Neuron (in vitro differentiated cells): ENCODE results near the gene SLC27A3.

Experiments used
- H2AFZ ChIP-seq: one replicate; pipeline ENCODE4 v1.6.1; 2013; ENCODE audit warnings: low read depth, mild to moderate bottlenecking, inconsistent platforms, low read length, moderate library complexity
- H3K27me3 ChIP-seq: one replicate; pipeline ENCODE4 v1.6.1; 2013; ENCODE audit warnings: low read length; ENCODE audit not compliant: insufficient read depth
- H3K36me3 ChIP-seq: one replicate; pipeline ENCODE4 v1.6.1; 2013; ENCODE audit warnings: low read length; ENCODE audit not compliant: insufficient read depth
- H3K4me1 ChIP-seq: one replicate; pipeline ENCODE4 v1.6.1; 2013; ENCODE audit warnings: low read length; ENCODE audit not compliant: insufficient read depth
- H3K4me3 ChIP-seq: 2 replicates; pipeline ENCODE4 v1.5.1; 2013; ENCODE audit warnings: mild to moderate bottlenecking, low read length, moderate library complexity
- H3K9me3 ChIP-seq: one replicate; pipeline ENCODE4 v1.6.1; 2013; ENCODE audit warnings: low read length

SLC27A3 gene

DNA sequence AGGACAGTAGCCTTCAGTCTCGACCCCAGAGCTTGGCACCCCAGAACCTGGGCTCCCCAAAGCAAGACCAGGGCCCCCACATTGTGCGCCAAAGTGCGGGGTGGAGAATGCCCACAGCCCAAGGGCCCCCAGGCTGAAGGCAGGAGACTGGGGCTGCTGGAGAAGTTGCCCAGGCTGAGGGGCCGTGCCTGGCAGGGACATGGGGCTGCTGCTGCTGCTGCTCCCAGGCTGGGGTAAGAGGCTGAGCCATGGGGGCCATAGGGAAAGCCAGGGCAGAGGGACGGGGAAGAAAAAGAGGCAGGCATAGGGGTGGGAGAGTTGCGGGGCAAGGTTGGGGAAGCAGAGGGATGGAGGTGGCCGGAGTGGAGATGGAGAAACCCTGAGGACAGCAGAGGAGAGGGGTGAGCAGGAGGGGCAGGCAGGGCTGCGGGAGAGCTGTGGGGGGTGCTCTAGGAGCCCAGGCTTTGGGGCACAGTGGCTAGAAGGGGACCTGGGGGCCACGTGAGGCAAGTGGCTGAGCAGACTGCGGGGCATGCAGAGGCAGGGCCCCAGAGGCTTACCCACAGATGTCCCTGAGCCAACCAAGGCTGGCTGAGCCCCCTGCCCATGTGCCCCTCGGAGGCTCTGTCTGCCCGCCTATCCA is 18.9 kb downstream of the SLC27A3 start:
- H3K4me3 ChIP-seq: peak overlapping the region; percentile 85
- H3K9me3 ChIP-seq: no peaks in the 10 kb centered on the region
- H2AFZ ChIP-seq: no peak overlapping the region
- H3K4me1 ChIP-seq: peaks cover 70% of the 10 kb centered on the region
- H3K36me3 ChIP-seq: peaks cover 31% of the 10 kb centered on the region
- no peaks in the 10 kb centered on the region for H3K27me3 ChIP-seq

DNA sequence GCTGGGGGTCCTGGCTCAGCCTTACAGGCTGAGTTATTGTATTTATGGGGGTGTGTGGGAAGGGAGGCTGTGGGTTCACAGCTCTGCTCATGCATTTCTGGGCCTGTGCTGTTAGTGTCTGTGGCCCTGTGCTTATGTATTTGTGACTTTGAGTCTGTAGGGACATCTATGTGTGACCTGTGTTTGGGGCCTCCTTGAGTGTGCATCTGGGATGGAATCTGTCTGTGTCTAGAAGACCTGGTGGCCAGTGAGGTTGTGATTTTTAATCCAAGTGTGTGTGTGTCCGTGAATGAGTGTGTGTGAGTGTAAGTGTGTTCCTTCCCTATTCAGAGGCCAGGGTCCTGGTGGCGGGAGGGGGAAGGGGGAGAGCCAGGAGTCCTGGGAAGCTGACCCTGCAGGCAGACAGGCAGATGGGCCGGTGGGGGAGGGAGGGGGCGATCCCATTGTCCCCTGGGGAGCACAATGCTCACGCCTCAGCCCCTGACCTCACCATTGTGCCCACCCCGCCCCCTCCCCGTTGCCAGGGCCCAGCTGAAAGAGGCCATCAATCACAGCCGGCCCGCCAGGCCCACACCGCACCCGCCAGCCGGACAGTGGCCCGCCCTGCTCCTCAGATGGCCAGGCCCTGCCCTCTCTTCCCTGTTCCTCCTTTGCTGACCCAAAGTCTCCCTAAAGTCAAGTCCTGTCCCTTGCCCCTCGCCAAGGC is 19.6 kb downstream of the SLC27A3 start:
- H3K4me3 ChIP-seq: peak overlapping the region; percentile 85

DNA sequence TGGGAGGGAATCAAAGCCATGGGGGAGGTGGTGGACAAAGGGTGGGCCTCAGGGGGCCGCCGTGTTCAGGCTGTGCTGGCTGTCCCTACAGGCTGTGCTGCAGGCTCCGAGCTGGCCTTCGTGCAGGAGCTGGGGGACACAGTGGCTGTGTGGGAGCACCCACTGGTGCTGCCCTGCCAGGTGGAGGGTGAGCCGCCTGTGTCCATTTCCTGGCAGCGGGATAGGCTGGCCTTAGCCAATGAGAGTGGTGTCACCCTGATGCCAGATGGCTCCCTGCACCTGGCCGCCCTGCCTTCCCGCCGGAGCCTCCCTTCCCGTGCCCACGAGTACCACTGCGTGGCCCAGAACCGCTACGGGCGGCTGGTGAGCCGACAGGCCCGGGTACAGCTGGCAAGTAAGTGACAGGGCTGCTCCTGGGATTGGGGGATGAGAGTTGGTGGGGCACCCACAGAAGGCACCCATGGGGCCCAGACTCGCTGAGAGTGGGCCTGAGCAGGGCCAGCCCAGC is 20.2 kb downstream of the SLC27A3 start:
- H3K36me3 ChIP-seq: peaks cover 43% of the 10 kb centered on the region
- peak overlapping the region; percentile 85 for H3K4me3 ChIP-seq
- H3K4me1 ChIP-seq: peaks cover 68% of the 10 kb centered on the region
- H3K27me3 ChIP-seq: no peaks in the 10 kb centered on the region
- no peaks in the 10 kb centered on the region for H3K9me3 ChIP-seq
- no peak overlapping the region for H2AFZ ChIP-seq

More for the DNA sequence above, 19.6 kb downstream of the SLC27A3 start:
- no peaks in the 10 kb centered on the region for H3K27me3 ChIP-seq
- H2AFZ ChIP-seq: no peak overlapping the region
- peaks cover 70% of the 10 kb centered on the region for H3K4me1 ChIP-seq
- no peaks in the 10 kb centered on the region for H3K9me3 ChIP-seq
- H3K36me3 ChIP-seq: peaks cover 38% of the 10 kb centered on the region

DNA sequence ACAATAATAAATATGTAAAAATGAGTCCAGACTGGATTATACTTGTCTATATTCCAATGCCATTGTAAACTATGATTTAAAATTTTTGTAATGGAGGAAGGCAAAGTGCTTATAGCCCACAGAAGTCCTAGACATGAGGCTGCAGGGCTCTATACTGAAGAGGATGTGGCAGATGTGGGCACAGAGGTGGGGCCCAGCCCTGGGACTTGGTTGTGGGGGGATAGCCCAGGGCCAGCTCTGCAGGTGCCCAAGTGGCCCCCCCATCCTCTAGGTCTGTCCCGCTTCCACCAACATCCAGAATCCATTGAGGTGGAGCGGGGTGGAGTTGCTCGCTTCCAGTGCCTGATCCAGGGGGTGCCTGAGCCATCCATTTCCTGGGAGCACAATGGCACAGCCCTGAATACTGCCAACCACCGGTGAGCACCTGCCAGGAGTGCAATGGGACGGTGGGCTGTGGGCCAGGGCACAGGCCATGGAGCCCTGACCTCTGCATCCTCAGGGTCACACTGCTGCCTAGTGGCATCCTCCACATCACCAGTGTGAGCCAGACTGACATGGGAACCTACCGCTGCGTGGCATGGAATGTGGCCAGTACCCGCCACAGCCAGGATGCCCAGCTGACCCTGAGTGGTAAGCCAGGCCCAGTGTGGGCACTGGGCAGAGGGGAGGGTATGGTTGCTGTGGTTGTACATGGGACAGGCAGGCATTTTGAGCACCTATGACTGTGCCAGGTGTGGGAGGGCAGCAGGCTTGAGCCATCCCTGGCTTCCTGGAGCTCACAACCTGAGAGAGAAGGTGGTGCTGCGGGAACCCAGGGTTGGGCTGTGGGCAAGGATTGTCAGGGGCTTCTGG is 21.0 kb downstream of the SLC27A3 start:
- H3K9me3 ChIP-seq: no peaks in the 10 kb centered on the region
- H3K4me1 ChIP-seq: peaks cover 62% of the 10 kb centered on the region
- H2AFZ ChIP-seq: no peak overlapping the region
- H3K4me3 ChIP-seq: peak overlapping the region; percentile 85
- peaks cover 51% of the 10 kb centered on the region for H3K36me3 ChIP-seq
- H3K27me3 ChIP-seq: no peaks in the 10 kb centered on the region

DNA sequence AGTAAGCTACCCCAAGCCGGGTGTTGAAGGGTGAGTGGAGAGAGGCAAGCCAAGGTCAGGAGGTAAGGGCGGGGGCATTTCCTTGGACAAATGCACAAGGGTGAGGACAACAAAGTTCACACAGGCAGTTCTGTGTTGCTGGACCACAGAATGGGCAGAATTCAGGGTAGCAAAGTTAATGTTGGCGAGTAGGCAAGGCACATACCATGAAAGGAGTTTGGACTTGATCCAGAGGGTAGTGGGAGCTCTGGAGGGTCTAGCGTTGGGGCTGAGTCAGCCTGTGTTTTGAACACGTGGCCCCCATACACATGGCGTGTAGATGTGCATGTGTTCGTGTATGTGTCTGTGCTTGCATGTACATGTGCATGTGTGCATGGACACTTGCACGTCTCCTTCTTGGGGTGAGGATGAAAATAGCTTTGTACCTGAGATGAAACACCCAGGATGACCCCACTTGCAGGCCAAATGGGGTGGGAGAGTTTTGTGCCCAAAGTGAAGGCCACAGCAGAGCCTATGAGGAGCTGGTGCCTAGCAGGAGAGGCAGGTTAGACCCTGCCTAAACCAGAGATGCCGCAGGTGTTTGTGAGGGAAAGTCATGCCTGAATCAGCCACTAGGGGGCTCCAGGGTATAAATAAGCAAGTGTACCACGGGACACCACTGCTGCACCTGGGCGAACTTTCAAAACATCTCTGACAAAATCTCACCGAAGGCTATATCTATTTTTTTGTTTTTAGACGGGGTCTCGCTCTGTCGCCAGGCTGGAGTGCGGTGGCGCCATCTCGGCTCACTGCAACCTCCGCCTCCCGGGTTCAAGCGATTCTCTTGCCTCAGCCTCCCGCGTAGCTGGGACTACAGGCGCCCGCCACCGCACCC is 21.8 kb downstream of the SLC27A3 start:
- H3K4me3 ChIP-seq: peak overlapping the region; percentile 2
- no peak overlapping the region for H2AFZ ChIP-seq
- H3K27me3 ChIP-seq: no peaks in the 10 kb centered on the region
- H3K4me1 ChIP-seq: peaks cover 57% of the 10 kb centered on the region
- H3K36me3 ChIP-seq: peaks cover 60% of the 10 kb centered on the region
- H3K9me3 ChIP-seq: no peaks in the 10 kb centered on the region

DNA sequence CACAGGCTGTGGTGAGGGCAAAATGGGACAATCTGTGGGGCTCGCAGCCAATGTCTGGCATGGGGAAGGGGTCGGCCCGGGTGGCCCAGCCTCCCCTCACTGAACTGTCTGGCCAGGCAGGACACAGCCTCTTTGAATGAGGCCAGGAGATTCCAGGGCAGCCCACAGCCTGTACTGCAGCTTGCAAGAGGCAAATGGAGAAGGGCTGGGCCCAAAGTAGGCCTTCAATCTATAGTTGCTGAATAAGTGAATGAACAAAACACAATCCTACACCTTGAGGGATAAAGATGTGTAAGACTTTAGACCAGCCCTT is 23.2 kb downstream of the SLC27A3 start:
- Histone ChIP-seq H2AFZ (no peak overlapping the region), H3K36me3 (peaks cover 71% of the 10 kb centered on the region), H3K27me3 (no peaks in the 10 kb centered on the region), H3K9me3 (no peaks in the 10 kb centered on the region), H3K4me1 (peaks cover 44% of the 10 kb centered on the region), H3K4me3 (no peak overlapping the region)

DNA sequence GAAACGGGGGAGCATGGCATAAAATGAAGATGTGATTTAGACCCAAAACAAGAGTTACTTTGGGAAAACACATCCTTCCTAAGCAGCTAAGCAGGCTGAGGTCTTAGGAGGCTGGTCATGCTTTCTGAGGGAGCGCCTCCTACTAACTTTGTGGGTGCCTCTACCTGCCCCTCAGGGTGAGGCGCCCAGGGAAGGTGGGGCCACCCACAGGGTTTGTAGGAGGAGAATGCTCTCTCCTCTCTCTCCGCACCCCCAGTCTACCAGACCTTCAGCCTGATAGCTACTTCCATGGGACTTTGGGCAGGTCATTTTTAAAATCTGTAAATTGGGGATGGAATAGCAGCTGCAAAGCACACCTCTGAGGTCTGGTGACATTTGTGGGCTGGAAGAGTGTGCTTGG is 23.8 kb downstream of the SLC27A3 start:
- H3K36me3 ChIP-seq: peaks cover 71% of the 10 kb centered on the region
- peaks cover 38% of the 10 kb centered on the region for H3K4me1 ChIP-seq
- no peaks in the 10 kb centered on the region for H3K27me3 ChIP-seq
- no peaks in the 10 kb centered on the region for H3K9me3 ChIP-seq
- H2AFZ ChIP-seq: no peak overlapping the region
- no peak overlapping the region for H3K4me3 ChIP-seq

DNA sequence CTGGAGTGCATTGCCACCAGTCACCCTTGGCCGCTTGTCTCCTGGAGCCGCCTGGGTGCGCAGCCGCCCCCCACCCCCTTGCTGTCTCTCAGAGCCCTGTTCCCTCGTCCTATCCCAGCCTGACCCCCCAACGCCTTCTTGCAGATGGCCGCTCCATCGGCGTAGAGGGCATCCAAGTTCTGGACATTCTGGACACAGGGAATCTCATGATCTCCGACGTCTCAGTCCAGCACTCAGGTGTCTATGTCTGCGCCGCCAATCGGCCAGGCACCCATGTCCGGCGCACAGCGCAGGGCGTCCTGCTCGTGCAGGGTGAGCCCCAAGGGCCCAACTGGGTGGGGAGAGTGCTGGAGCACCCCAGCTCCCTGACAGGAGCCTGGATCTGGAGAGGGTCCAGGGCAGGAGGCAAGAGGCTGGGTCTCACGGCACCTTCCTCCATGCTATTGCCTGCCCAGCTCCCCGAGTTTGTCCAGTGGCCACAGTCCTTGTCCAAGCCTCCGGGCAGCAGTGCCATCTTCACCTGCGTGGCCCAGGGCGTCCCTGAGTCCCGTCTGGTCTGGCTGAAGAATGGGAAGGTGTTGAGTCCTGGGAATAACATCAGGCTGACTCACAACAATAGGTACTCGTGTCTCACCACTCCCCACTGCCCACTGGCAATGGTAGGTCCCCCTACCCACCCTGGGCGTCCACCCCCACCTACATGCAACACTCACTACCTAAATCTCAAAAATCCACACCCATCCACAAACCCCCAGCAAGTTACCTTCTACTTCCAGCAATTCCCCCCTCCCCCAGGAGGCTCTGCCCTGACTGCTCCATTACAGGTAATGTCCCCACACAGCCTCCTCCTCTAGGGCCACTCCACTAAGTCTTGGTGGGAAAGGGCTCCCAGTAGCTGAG is 24.6 kb downstream of the SLC27A3 start:
- Histone ChIP-seq H3K36me3 (peaks cover 71% of the 10 kb centered on the region), H3K27me3 (no peaks in the 10 kb centered on the region), H3K4me3 (no peak overlapping the region), H2AFZ (no peak overlapping the region), H3K9me3 (no peaks in the 10 kb centered on the region), H3K4me1 (peaks cover 31% of the 10 kb centered on the region)

DNA sequence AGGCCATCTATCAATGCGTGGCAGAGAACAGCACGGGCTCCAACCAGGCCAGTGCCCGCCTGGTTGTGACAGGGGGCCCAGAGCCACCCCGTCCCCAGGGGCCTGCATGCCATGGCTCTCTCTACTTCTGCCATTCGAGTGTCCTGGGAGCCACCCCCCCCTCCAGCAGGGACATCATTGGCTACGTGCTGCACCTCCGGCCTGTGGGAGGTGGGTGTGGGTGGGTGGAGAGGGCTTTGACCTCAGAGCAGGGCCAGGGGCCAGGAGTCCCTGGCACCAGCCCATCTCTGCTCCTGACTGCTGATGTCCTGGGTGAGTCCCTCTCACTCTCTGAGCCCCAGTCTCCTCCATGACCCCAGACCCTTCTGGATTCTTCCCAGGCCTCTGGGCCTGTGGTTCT is 25.3 kb downstream of the SLC27A3 start:
- Histone ChIP-seq H3K4me1 (peaks cover 26% of the 10 kb centered on the region), H3K27me3 (no peaks in the 10 kb centered on the region), H3K4me3 (no peak overlapping the region), H3K36me3 (peaks cover 71% of the 10 kb centered on the region), H3K9me3 (no peaks in the 10 kb centered on the region), H2AFZ (no peak overlapping the region)

DNA sequence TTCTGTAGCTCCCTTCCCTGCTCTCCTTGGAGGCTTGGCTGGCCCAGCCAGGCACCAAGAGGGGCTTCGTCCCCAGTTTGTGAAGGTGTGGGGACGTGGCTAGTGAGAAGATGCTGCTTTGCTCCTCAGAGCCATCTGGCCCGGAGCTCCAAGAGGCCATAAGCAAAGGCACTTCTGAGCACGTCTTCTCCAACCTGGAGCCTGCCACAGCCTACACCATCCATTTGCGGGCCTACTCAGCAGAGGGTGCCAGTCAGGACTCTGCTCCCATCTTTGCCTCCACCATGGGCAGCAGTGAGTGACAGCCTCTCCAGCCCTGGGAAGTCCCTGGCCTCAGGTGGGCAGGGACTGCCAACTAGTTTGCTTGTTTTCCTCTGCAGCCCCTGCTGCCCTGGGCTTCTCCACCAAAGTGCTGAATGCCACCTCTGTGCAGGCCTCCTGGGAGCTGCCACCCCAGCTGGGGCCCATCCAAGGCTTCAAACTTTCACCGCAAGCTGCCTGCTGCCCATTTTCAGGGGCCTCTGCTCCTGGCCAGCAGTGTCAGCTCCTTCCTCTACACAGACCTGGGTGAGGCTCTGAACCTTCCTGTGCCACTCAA is 25.9 kb downstream of the SLC27A3 start:
- Histone ChIP-seq H3K4me3 (no peak overlapping the region), H3K36me3 (peaks cover 65% of the 10 kb centered on the region), H3K9me3 (no peaks in the 10 kb centered on the region), H3K4me1 (peaks cover 20% of the 10 kb centered on the region), H3K27me3 (no peaks in the 10 kb centered on the region), H2AFZ (no peak overlapping the region)

DNA sequence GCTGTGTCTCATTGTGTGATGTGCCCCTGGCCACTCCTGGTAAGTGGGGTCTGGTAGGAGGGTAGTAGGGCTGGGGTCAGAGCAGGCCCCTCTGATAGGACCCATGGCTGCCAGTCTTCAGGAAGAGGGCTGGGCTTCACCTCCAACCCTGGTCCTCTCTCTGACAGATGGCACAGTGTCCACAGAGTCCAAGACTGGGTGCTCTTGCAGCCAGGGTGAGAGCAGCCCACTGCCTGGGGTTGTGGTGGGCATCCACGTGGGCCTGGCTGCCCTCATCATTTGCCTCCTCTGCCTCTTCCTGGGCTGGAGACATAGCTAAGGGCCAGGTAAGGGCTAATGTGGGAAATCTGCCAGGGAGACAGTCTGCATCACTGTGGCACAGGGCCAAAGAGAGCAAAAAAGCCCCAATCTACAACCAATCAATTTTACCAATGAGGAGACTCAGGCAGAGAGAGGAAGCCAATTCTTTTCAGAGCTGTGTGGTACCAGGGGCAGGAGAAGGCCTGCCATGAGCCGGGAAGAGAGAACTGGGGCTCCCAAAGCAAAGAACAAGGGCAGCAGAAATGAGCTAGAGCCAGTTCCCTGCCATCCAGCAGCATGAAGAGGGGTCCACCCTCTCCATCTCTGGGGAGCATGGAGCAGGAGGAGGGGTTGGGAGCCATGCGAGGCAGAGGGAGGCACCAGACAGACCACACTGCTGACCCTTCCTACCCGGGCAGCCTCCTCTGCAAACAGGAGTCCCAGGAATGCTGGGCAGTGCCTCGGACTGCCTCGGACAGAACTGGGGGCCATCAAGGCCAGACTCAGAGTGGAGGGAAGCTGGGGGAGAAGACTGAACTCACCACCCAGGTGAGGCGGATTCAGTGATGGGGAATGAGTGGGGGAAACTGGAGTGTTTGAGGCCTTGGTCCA is 26.8 kb downstream of the SLC27A3 start:
- H2AFZ ChIP-seq: no peak overlapping the region
- H3K27me3 ChIP-seq: no peaks in the 10 kb centered on the region
- peaks cover 57% of the 10 kb centered on the region for H3K36me3 ChIP-seq
- no peak overlapping the region for H3K4me3 ChIP-seq
- H3K9me3 ChIP-seq: no peaks in the 10 kb centered on the region
- peaks cover 11% of the 10 kb centered on the region for H3K4me1 ChIP-seq
